IPS-NIHi11 (cell line): ENCODE results near the gene APOF.
"Not testable (repeated sequence)": the region's sequence is repeated elsewhere in the genome, so short reads cannot be mapped to it uniquely, and the experiment has no call there.

Experiments used
- DNase-seq: peaks from one replicate; pipeline ENCODE4 v3.0.0; 2012; ENCODE audit warnings: mixed read lengths, low spot score

Gene APOF

DNA sequence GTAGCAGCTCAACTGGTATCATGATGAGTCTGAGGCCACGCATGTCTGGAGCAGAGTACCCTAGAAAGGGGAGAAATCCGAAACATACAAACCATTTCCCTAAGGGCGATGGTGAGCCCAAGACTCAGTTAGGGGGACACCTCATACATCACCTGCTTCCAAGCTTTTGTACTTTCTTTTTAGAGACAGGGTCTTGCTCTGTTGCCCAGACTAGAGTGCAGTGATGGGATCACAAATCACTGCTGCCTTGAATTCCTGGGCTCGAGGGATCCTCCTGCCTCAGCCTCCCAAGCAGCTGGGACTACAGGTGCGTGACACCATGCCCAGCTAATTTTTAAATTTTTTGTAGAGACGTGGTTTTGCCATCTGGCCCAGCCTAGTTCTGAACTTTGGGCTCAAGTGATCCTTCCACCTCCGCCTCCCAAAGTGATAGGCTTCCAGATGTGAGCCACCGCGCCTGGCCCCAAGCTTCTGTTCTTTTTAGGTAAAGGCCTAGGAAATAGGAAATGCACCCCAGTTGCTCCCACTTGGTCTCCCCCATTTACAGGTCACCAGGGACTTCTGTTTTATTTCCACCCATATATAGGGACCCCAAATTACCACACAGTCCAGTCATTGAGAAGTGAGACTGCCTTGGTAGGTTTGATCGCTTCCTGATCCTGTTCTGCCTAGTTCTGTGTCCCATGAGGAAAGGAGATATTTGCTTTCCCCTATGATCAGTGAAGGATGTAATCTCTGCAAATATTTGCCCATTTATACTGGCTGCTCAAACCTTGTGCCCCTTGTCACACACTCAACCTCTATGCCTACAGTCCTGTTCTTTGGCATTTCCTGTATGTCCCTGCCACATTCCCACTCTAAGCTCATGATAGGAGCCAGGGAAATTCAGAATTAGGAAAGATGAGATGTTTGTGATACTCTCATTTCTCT, at the start of gene APOF:
Gene APOF, minus strand, starts transcription at position 728 of the 930 bp plus-strand sequence. Its CDS starts 112 bp downstream, at position 616.
- no peak for DNase-seq

DNA sequence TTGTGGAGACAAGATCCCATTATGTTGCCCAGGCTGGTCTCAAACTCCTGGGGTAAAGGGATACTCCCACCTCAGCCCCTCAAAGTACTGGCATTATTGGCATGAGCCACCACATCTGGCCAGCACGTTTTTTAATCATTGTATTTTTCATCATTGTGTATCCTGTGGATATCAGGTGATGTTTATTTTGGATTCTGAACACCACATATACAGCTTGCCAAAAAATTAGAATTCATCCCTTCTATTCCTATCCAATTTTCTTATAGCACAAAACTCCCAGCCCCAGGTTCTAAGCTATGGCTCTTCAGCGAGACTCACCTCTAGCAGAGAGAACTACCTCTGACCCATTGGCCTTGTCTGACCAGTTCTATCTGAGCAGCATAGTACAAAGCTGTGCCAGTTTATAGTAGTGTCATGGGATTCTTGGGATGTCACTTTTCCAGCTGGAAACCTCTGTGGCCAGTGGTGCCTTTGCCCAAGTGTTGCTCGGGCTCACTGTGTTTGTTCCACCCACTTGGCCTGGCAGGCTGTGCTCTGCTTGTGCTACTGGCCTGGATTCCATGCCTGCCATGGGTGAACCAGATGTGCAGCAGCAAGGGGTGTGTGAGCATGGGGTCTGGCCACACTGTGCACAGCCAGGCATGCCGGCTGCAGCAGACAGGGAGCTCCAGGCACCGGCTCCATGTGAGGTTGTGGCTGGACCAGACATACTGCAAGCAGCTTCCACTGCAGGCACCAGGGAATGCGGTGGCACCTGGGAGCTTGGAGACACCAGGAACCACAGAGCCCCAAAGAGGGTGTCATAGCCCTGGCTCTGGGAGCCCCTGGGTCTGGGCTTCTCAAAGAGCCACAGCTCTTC, 49.4 kb upstream of the APOF start:
- DNase-seq = no peak

DNA sequence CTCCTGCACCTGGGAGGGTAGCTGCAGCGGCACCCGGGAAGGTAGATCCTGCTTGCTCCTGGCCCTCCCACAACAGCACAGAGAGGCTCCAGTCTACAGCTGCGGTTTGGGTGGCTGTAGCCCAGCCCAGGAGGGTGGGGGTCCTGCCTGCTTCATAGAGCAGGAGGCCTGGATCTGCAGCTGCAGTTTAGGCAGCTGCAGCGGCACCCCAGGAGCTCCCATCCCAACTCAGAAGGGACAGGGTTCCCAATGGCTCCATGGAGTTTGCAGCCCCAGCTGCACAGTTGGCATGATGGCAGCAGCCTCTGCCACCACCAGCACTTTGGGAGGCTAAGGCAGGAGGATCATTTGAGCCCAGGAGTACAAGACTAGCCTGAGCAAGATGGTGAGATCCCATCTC, 48.1 kb upstream of the APOF start:
- no peak for DNase-seq

DNA sequence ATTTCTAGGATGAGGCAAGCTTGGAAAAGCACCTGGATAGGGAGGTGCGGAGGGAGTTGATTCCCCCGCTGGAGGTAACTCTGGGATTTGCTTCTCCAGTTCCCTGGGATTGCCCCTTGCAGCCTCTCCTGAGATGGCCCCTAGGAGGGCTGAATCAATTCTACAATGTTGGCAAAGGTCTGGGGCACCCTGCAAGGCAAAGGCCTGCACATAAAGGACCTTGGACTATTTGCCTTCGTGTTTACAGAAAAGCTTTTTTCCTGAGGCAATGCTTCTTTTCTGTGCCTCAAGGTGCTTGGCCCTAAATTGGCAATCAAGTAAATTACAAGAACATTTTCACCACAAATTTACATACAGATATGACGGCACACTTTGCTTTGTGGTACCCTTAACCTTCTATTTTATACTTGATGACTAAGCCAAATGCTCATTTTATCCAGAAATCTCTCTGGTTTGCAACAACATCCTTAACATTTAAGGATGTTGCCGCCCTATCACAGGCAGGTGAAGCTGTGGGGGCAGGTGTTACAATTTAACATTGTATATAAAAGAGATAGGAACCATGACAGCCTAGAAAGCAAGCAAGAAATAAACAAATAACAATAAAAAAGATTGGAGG, 46.3 kb upstream of the APOF start:
- DNase-seq = no peak

GRCh38 chr12:56404227-56404626, 41.6 kb upstream of the APOF start:
- not testable (repeated sequence) for DNase-seq

- DNase-seq = not testable (repeated sequence)
Measured at GRCh38 chr12:56401612-56402011, 39.0 kb upstream of the APOF start.

DNA sequence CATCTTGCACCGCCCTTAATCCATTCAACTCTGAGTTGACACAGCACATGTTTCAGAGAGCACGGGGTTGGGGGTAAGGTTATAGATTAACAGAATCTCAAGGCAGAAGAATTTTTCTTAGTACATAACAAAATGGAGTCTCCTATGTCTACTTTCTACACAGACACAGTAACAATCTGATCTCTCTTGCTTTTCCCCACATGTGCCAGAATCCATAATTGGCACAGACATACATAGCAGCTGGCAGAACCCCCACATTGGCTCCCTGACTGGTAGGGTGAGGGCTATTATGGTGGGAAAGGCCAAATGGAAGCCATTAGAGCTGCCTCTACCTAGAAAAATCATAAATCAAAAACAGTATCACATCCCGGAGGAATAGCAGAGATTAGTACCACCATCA, 38.5 kb upstream of the APOF start:
- not testable (repeated sequence) for DNase-seq

DNA sequence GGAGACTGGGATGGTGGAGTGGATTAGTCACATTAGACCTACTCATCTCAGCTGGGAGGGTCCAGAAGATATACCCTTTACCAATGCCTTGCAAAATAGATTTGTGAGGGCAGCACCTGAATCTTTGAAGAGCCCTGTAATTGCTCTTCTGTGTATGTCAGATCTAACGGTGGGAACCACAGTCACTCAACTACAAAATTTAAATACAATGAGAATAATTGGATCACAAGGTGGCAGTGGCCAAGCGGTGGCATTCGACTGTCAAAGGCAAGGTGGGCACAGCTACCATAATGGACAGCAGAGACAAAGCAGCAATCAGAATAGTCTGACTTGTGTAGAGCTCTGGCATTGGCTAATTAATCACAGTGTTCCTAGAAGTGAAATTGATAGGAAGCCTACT, 36.8 kb upstream of the APOF start:
- DNase-seq = not testable (repeated sequence)

DNA sequence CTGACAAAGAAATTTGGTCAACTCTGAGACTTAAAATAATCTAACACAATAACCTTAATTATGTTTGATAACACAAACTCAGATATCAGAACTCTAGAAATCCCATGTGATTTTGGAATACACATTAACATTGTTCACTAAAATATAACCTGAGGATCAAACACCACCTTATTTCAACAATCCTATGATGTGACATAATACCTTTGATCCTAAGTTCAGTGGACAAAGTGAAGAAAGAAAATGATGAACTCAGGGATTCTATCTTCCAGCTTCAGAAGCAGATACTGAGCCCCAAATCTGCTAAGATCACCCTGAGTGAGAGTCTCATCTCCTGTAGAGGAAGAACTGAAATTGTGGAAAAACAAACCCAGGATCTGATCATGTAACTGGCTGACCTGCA, 35.7 kb upstream of the APOF start:
- no peak for DNase-seq

GRCh38 chr12:56392331-56392730, 29.7 kb upstream of the APOF start:
- no peak for DNase-seq

DNA sequence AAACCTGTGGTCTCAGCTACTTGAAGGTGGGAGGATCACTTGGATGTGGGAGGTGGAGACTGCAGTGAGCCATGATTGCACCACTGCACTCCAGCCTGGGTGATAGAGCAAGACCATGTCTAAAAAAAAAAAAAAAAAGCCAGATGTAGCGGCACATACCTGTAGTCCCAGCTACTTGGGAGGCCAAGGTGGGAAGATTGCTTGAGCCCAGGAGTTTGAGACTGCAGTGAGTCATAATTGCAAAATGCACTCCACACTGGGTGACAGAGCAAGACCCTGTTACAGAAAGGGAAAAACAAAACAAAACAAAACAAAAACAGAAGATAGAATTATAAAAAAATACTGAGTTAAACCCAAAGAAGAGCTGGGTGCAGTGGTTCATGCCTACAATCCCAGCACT, 29.1 kb upstream of the APOF start:
- no peak for DNase-seq

DNA sequence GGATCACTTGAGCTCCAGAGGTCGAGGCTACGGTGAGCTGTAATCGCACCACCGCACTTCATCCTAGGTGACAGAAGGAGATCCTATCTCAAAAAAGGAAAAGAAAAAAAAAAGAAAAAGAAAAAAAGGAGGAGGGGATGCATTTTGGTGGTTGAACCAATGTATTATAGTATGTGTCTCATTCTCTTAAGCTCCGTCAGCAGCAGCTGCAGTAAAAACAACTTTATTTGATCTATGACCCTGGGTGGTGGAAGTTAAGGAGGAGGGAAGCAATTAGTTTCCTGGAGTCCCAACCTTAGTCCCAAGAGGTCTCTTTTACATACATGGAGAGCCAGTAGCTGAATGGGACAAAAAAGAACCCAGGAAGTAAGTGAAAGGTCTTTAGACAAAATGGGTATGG, 26.8 kb upstream of the APOF start:
- DNase-seq = no peak

GRCh38 chr12:56387152-56387736, 24.6 kb upstream of the APOF start:
- DNase-seq = peak; percentile 27

DNA sequence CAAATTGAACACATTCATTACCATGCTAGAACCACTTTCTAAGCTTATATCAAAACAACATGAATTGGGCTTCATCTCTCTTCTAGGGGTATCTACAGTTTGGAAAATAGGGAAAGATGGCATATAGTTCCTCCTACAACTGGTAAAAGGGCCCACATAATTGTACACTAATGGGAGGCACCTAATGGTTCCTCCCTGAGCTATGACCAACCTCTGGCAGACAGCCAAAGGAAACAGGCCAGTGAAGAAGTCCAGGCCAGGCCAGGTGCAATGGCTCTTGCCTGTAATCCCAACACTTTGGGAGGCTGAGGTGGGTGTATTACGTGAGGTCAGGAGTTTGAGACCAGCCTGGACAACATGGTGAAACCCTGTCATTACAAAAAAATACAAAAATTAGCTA, 23.2 kb upstream of the APOF start:
- no peak for DNase-seq

DNA sequence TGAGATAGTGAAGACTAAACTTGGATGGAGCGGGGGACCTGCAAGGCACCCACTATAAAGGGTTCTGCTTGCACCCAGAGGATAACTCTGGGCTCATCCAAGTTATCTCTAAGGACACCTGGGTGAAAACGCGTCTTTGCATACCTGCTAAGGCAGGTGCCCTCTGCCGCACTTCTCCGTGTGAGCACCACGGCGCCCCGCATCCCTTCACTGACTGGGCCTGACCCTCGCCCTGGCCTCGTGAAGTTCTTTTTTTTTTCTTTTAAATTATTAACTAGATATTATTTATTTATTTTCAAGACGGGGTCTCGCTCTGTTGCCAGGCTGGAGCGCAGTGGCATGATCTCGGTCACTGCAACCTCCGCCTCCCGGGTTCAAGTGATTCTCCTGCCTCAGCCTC, 20.0 kb upstream of the APOF start:
- DNase-seq = no peak

DNA sequence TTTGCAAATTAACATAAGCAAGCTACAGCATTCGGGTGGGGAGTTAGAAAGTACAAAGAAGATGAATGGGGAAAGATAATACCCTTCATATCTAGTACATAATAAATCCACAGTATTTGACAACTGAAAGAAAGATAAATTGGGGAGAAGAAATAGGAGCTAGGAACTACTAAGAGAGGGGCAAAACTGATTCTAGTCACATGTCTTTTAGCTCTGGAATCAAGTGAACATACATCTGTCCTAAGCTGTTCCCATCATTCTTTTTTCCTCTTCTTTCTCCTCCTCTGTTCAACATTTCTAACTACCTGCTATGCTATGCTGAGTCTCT, 15.3 kb upstream of the APOF start:
- DNase-seq = no peak

DNA sequence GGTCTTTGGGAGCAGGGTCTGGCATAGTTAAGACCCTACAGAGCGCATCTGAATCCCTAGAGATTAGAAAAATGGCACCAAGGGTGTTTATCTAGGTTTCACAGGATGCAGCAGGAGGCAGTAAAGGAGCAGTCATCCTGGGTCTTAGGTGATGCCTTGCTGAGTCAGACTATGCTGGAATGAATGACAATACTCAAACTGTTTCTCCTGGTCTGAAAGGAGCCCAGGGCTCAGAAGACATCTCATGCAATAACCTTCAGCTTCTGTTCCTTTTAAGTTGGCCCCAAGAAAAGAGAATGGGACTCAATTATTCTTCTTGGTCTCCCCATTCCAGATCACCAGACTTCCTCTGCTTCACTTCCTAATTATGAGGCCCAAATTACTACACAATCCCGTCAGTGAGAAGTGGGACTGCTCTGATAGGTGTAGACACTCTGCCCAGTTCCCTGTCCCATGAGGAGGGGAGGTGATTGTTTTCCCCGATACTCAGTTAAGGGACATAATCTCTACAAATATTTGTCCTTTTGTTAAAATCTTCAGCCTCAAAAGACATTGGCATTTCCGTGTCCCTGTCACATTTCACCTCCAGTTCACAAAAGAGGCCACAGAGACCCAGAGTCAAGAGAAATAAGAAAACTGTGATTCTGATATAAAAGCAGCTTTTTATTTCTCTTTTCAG, 14.8 kb upstream of the APOF start:
- peak; percentile 19 for DNase-seq

DNA sequence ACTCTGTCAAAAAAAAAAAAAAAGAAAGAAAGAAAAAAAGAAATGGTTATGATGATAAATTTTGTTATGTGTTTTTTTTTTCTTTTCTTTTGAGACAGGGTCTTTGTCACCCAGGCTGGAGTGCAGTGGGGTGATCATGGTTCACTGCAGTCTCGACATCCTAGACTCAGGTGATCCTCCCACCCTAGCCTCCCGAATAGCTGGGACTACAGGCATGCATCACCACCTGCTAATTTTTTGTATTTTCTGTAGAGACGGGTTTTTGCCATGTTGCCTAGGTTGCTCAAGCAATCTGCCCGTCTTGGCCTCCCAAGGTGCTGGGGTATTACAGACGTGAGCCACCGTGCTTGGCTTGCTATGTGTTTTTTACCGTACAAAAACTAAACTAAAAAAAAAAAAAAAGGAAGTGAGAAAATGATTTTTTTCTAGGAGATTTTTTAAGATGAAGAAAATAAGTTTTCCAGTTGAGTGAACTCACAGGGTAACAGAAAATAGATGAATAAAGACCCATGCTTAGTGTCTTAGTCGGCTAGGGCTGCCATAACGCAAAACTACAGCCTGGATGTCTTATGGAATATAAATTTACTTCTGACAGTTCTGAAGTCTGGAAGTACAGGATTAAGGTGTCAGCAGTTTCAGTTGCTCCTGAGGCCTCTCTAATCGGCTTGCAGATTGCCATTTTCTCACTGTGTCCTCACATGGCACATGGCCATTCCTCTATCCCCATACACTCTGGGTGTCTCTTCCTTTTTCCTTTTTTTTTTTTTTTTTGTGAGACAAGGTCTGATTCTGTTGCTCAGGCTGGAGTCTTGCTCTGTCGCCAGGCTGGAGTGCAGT, 13.2 kb upstream of the APOF start:
- DNase-seq = no peak

DNA sequence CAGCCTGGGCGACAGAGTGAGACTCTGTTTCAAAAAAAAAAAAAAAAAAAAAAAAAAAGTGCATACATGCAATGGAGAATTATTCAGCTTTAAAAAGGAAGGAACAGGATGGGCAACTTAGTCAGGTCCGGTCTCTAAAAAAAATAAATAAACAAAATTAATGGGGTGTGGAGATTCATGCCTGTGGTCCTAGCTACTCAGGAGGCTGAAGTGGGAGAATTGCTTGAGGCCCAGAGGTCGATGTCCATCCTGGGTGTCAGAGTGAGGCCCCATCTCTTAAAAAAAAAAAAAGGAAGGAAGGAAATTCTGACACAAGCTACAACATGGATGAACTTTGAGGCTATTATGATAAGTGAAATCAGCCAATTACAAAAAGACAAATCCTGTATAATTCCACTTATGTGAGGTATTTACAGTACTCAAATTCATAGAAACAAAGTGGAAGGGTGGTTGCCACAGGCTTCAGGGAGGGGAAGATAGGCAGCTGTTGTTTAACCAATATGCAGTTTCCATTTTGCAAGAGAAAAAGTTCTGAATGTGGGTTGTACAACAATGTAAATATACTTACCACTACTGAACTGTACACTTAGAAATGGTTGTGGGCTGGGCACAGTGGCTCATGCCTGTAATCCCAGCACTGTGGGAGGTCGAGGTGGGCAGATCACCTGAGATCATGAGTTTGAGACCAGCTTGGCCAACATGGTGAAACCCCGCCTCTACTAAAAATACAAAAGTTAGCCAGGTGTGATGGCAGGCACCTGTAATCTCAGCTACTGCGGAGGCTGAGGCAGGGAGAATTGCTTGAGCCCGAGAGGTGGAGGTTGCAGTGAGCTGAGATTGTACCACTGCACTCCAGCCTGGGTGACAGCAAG, 12.3 kb upstream of the APOF start:
- no peak for DNase-seq

- DNase-seq = no peak
Measured at GRCh38 chr12:56373515-56373914, 10.9 kb upstream of the APOF start.
